ENCODE results near the gene C2orf72.
"Not testable (repeated sequence)": the region's sequence is repeated elsewhere in the genome, so short reads cannot be mapped to it uniquely, and the experiment has no call there.

The C2orf72 gene

GRCh38 chr2:231001036-231001435 lies 36.3 kb upstream of the C2orf72 start:
- Histone ChIP-seq H3K4me3 (no peak overlapping the region), H3K27ac (no peak overlapping the region), H3K9me3 (no peaks in the 10 kb centered on the region; the same call in 1 of the 2 replicates), H3K9ac (no peak overlapping the region), H3K4me2 (no peak overlapping the region), H3K4me1 (no peaks in the 10 kb centered on the region), H3K36me3 (no peaks in the 10 kb centered on the region), H3K27me3 (no peaks in the 10 kb centered on the region), H4K20me1 (no peaks in the 10 kb centered on the region)
- TF ChIP-seq Cebpa-rat (IDR thresholded peaks at IDR 0.05): no peak

- Histone ChIP-seq H3K9me3 (no peaks in the 10 kb centered on the region; the same call in 1 of the 2 replicates), H3K9ac (no peak overlapping the region), H3K4me2 (no peak overlapping the region), H4K20me1 (no peaks in the 10 kb centered on the region), H3K27me3 (no peaks in the 10 kb centered on the region), H3K36me3 (no peaks in the 10 kb centered on the region), H3K4me1 (no peaks in the 10 kb centered on the region), H3K4me3 (no peak overlapping the region), H3K27ac (no peak overlapping the region)
- no peak for TF ChIP-seq Cebpa-rat (IDR thresholded peaks at IDR 0.05)
These were observed 35.4 kb upstream of the C2orf72 start for GRCh38 chr2:231001921-231002320.

- H3K27me3 ChIP-seq: no peaks in the 10 kb centered on the region
These were observed 34.7 kb upstream of the C2orf72 start for GRCh38 chr2:231002641-231003040.

GRCh38 chr2:231003186-231003585 lies 34.1 kb upstream of the C2orf72 start:
- H3K36me3 ChIP-seq: no peaks in the 10 kb centered on the region
- no peak for TF ChIP-seq Cebpa-rat (IDR thresholded peaks at IDR 0.05)
- H3K4me1 ChIP-seq: no peaks in the 10 kb centered on the region
- no peaks in the 10 kb centered on the region; the same call in 1 of the 2 replicates for H3K9me3 ChIP-seq
- H4K20me1 ChIP-seq: no peaks in the 10 kb centered on the region
- H3K4me3 ChIP-seq: no peak overlapping the region
- no peak overlapping the region for H3K4me2 ChIP-seq
- H3K9ac ChIP-seq: no peak overlapping the region
- no peaks in the 10 kb centered on the region for H3K27me3 ChIP-seq
- no peak overlapping the region for H3K27ac ChIP-seq

More at GRCh38 chr2:231002641-231003040, 34.7 kb upstream of the C2orf72 start:
- Histone ChIP-seq H3K27ac (no peak overlapping the region), H3K4me3 (no peak overlapping the region), H3K4me2 (no peak overlapping the region), H3K4me1 (no peaks in the 10 kb centered on the region), H3K9me3 (no peaks in the 10 kb centered on the region; the same call in 1 of the 2 replicates), H3K36me3 (no peaks in the 10 kb centered on the region), H3K9ac (no peak overlapping the region), H4K20me1 (no peaks in the 10 kb centered on the region)
- no peak for TF ChIP-seq Cebpa-rat (IDR thresholded peaks at IDR 0.05)

- H3K9me3 ChIP-seq, H3K4me1 ChIP-seq, H3K36me3 ChIP-seq, H3K27ac ChIP-seq, H3K4me2 ChIP-seq, H3K9ac ChIP-seq, H4K20me1 ChIP-seq, H3K4me3 ChIP-seq, H3K27me3 ChIP-seq: not testable (repeated sequence)
These were observed 32.4 kb upstream of the C2orf72 start for GRCh38 chr2:231004930-231005329.

- no peak overlapping the region for H3K9ac ChIP-seq
- H3K27me3 ChIP-seq: no peaks in the 10 kb centered on the region
- no peaks in the 10 kb centered on the region for H3K9me3 ChIP-seq
- H3K4me1 ChIP-seq: no peaks in the 10 kb centered on the region
- no peak overlapping the region for H3K4me3 ChIP-seq
- no peaks in the 10 kb centered on the region for H4K20me1 ChIP-seq
- no peak overlapping the region for H3K4me2 ChIP-seq
- no peaks in the 10 kb centered on the region for H3K36me3 ChIP-seq
- no peak for TF ChIP-seq Cebpa-rat (IDR thresholded peaks at IDR 0.05)
- no peak overlapping the region for H3K27ac ChIP-seq
These were observed 29.8 kb upstream of the C2orf72 start for GRCh38 chr2:231007286-231008098.

- Histone ChIP-seq H3K9me3 (no peaks in the 10 kb centered on the region), H3K4me3 (no peak overlapping the region), H3K36me3 (no peaks in the 10 kb centered on the region), H4K20me1 (no peaks in the 10 kb centered on the region), H3K4me1 (no peaks in the 10 kb centered on the region), H3K27ac (no peak overlapping the region), H3K27me3 (no peaks in the 10 kb centered on the region), H3K9ac (no peak overlapping the region), H3K4me2 (no peak overlapping the region)
- TF ChIP-seq Cebpa-rat (IDR thresholded peaks at IDR 0.05): no peak
These were observed 29.2 kb upstream of the C2orf72 start for GRCh38 chr2:231008131-231008530.

- H3K9ac ChIP-seq: no peak overlapping the region
- H3K9me3 ChIP-seq: no peaks in the 10 kb centered on the region
- H3K27ac ChIP-seq: no peak overlapping the region
- no peaks in the 10 kb centered on the region for H4K20me1 ChIP-seq
- H3K4me1 ChIP-seq: no peaks in the 10 kb centered on the region
- no peak for TF ChIP-seq Cebpa-rat (IDR thresholded peaks at IDR 0.05)
- no peak overlapping the region for H3K4me3 ChIP-seq
- no peaks in the 10 kb centered on the region for H3K36me3 ChIP-seq
- H3K4me2 ChIP-seq: no peak overlapping the region
- no peaks in the 10 kb centered on the region for H3K27me3 ChIP-seq
These were observed 27.9 kb upstream of the C2orf72 start for GRCh38 chr2:231009236-231009919.

GRCh38 chr2:231010201-231010730 lies 27.1 kb upstream of the C2orf72 start:
- Histone ChIP-seq H3K27ac (no peak overlapping the region), H3K4me2 (no peak overlapping the region), H3K4me3 (no peak overlapping the region), H3K4me1 (no peaks in the 10 kb centered on the region), H3K9ac (no peak overlapping the region), H3K36me3 (no peaks in the 10 kb centered on the region), H3K27me3 (no peaks in the 10 kb centered on the region), H3K9me3 (no peaks in the 10 kb centered on the region), H4K20me1 (no peaks in the 10 kb centered on the region)
- TF ChIP-seq Cebpa-rat (IDR thresholded peaks at IDR 0.05): no peak

GRCh38 chr2:231011526-231011925 lies 25.8 kb upstream of the C2orf72 start:
- H4K20me1 ChIP-seq: no peaks in the 10 kb centered on the region
- no peak overlapping the region for H3K4me3 ChIP-seq
- H3K27me3 ChIP-seq: no peaks in the 10 kb centered on the region
- H3K4me2 ChIP-seq: no peak overlapping the region
- H3K36me3 ChIP-seq: no peaks in the 10 kb centered on the region
- no peak overlapping the region for H3K9ac ChIP-seq
- no peaks in the 10 kb centered on the region for H3K4me1 ChIP-seq
- no peak overlapping the region for H3K27ac ChIP-seq
- no peaks in the 10 kb centered on the region for H3K9me3 ChIP-seq
- TF ChIP-seq Cebpa-rat (IDR thresholded peaks at IDR 0.05): no peak

Data from BLaER1 (cell line).